T-helper 9 cell (primary cell): ENCODE results near the gene LEFTY1.
"Not testable (repeated sequence)": the region's sequence is repeated elsewhere in the genome, so short reads cannot be mapped to it uniquely, and the experiment has no call there.

Experiments
- DNase-seq: peaks from one replicate; pipeline ENCODE4 v3.0.0-alpha.2; 2020

The LEFTY1 gene

GRCh38 chr1:225847610-225848009, 41.3 kb downstream of the LEFTY1 start:
- DNase-seq: no peak

GRCh38 chr1:225846331-225847310, 42.3 kb downstream of the LEFTY1 start:
- no peak for DNase-seq

GRCh38 chr1:225845571-225846259, 43.2 kb downstream of the LEFTY1 start:
- peak; percentile 17 for DNase-seq

- no peak for DNase-seq
Observed at GRCh38 chr1:225845097-225845496, 43.8 kb downstream of the LEFTY1 start.

- no peak for DNase-seq
Observed at GRCh38 chr1:225844236-225845061, 44.5 kb downstream of the LEFTY1 start.

- no peak for DNase-seq
Observed at GRCh38 chr1:225843426-225843795, 45.5 kb downstream of the LEFTY1 start.

GRCh38 chr1:225842788-225843425, 46.0 kb downstream of the LEFTY1 start:
- DNase-seq: no peak

- no peak for DNase-seq
Observed at GRCh38 chr1:225842074-225842473, 46.9 kb downstream of the LEFTY1 start.

GRCh38 chr1:225840713-225841112, 48.2 kb downstream of the LEFTY1 start:
- DNase-seq: no peak

GRCh38 chr1:225840223-225840610, 48.7 kb downstream of the LEFTY1 start:
- DNase-seq: no peak

- DNase-seq: no peak
Observed at GRCh38 chr1:225838793-225839192, 50.2 kb downstream of the LEFTY1 start.

- not testable (repeated sequence) for DNase-seq
Observed at GRCh38 chr1:225836296-225836695, 52.6 kb downstream of the LEFTY1 start.
